ENCODE measurements around the gene SCN1A. TPM values are rescaled to one million over a fixed set of nuclear protein-coding genes. Genes with fewer than 3 reads are reported as not detected.

SCN1A gene
- total and polyA plus RNA-seq, 2 of the 8 experiments (the other 6 are each of a cell fraction or from before 2014, with no cell fraction given): 0.18 to 1.9 TPM

GRCh38 chr2:166133653-166134052 is 5.8 kb upstream of the SCN1A start (continued):
- TF ChIP-seq HDAC6 (IDR thresholded peaks at IDR 0.05; ENCODE audit: low read depth, low read length) (no peak), POLR2A (IDR thresholded peaks at IDR 0.05; ENCODE audit: control extremely low read depth in 1 of 2, low read depth in 2 of 2, low read length in 2 of 2) (no peak), CTBP2 (IDR thresholded peaks at IDR 0.05; ENCODE audit: borderline replicate concordance, insufficient read depth, insufficient read length, low read length) (no peak), CTCF (IDR thresholded peaks at IDR 0.05; ENCODE audit: control extremely low read depth in 1 of 3, insufficient read depth in 1 of 3, low read depth in 1 of 3, low read length in 3 of 3) (no peak)
